OCI-LY1 (cell line): ENCODE measurements around the gene KRT40.

Experiments used
- H2AFZ ChIP-seq: fragments of 200-600 bp; sonication (generic), shearing (Covaris generic); 2 replicates; pipeline ENCODE4 v1.6.0; 2014; ENCODE audit warnings: antibody characterized with exemption, mild to moderate bottlenecking, low read length
- H3F3A ChIP-seq: fragments of 200-600 bp; sonication (generic), shearing (Covaris generic); 2 replicates; pipeline ENCODE4 v1.6.0; 2014; ENCODE audit warnings: mild to moderate bottlenecking, antibody characterized with exemption, low read length, moderate library complexity; ENCODE audit not compliant: insufficient read depth
- H3K27ac ChIP-seq: fragments of 200-600 bp; sonication (generic); 2 replicates; pipeline ENCODE4 v1.5.1; 2014; ENCODE audit warnings: low read length, mixed run types, mild to moderate bottlenecking, low read depth; ENCODE audit not compliant: poor library complexity, severe bottlenecking
- H3K27me3 ChIP-seq: fragments of 200-600 bp; sonication (generic); 2 replicates; pipeline ENCODE4 v1.6.0; 2014; ENCODE audit warnings: antibody characterized with exemption, mild to moderate bottlenecking, low read length, moderate library complexity; ENCODE audit not compliant: insufficient read depth
- H3K36me3 ChIP-seq: fragments of 200-600 bp; sonication (generic); 2 replicates; pipeline ENCODE4 v1.6.1; 2014; ENCODE audit warnings: mild to moderate bottlenecking, antibody characterized with exemption, low read length, moderate library complexity, mixed read lengths; ENCODE audit not compliant: insufficient read depth
- H3K4me1 ChIP-seq: fragments of 200-600 bp; sonication (generic); 2 replicates; pipeline ENCODE4 v1.5.1; 2014; ENCODE audit warnings: mild to moderate bottlenecking, low read length, moderate library complexity; ENCODE audit not compliant: insufficient read depth, severe bottlenecking
- H3K4me2 ChIP-seq: fragments of 200-600 bp; sonication (generic), shearing (Covaris generic); 2 replicates; pipeline ENCODE4 v1.6.1; 2014; ENCODE audit warnings: low read length
- H3K4me3 ChIP-seq: fragments of 200-600 bp; sonication (generic); 2 replicates; pipeline ENCODE4 v1.5.1; 2014; ENCODE audit warnings: low read length, low read depth, mild to moderate bottlenecking, mixed read lengths; ENCODE audit not compliant: poor library complexity, severe bottlenecking
- H3K79me2 ChIP-seq: fragments of 200-600 bp; shearing (Covaris generic); 2 replicates; pipeline ENCODE4 v1.6.1; 2016; ENCODE audit warnings: mixed run types, low read length, mixed read lengths; ENCODE audit not compliant: insufficient read depth
- H3K9ac ChIP-seq: fragments of 200-600 bp; sonication (generic), shearing (Covaris generic); 2 replicates; pipeline ENCODE4 v1.6.1; 2014; ENCODE audit warnings: mild to moderate bottlenecking, low read length, mixed read lengths
- H3K9me2 ChIP-seq: fragments of 200-600 bp; sonication (generic), shearing (Covaris generic); 2 replicates; pipeline ENCODE4 v1.6.1; 2014; ENCODE audit warnings: low read depth, mild to moderate bottlenecking, low read length, mixed read lengths
- H3K9me3 ChIP-seq: fragments of 200-600 bp; shearing (Covaris generic); 2 replicates; pipeline ENCODE4 v1.6.1; 2014; ENCODE audit warnings: low read length, mixed read lengths
- H4K20me1 ChIP-seq: fragments of 200-600 bp; sonication (generic), shearing (Covaris generic); 2 replicates; pipeline ENCODE4 v1.6.0; 2016; ENCODE audit warnings: mild to moderate bottlenecking, low read length; ENCODE audit not compliant: insufficient read depth
- EZH2 ChIP-seq: fragments of 200-600 bp; sonication (generic), shearing (Covaris generic); IDR thresholded peaks from 2 replicates; pipeline ENCODE4 v1.8.0; 2017; ENCODE audit warnings: borderline replicate concordance, mixed run types, mild to moderate bottlenecking, antibody characterized with exemption, low read length, moderate library complexity, mixed read lengths
- TF ChIP-seq, protein P1 (sequence below): fragments of 200-600 bp; sonication (generic), shearing (Covaris generic); IDR thresholded peaks from 2 replicates; pipeline ENCODE4 v1.5.1; 2017; ENCODE audit warnings: mild to moderate bottlenecking, antibody characterized with exemption, low read length, moderate library complexity, mixed read lengths

Gene KRT40

DNA sequence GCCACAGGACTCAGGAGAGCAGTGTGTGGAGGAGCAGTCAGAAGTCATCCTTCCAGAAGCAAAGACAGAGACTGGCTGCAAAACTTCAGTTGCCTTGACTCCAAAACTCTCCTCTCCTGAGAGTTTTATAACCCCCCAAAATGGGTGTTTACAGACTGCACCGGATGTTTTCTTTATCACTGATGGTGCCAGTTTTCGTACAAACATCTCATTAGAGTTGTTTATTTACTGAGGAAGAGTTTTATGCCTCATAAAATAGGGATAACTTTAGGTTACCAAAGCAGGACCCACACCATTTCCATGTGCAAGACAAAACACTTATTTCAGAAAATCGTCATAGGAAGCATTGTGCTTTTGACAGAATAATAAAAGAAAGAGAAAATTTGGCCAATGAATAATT, at the start of gene KRT40:
Gene KRT40, minus strand, starts transcription at position 101 of the 400 bp plus-strand sequence. Its CDS starts 53 bp downstream, at position 48.
- no peak within 1 kb of the TSS for H3K9ac ChIP-seq
- H3K4me1 ChIP-seq, result no peaks in the 10 kb centered on the region
- no peak within 1 kb of the TSS for H3K27ac ChIP-seq
- H2AFZ ChIP-seq, result no peak within 1 kb of the TSS
- no peaks in the 10 kb centered on the region for H3K27me3 ChIP-seq
- H3F3A ChIP-seq, result no peaks in the 10 kb centered on the region
- no peaks in the 10 kb centered on the region for H3K79me2 ChIP-seq
- H3K9me2 ChIP-seq, result no peaks in the 10 kb centered on the region
- H3K9me3 ChIP-seq, result no peaks in the 10 kb centered on the region
- no peaks in the 10 kb centered on the region for H3K36me3 ChIP-seq
- no peak within 1 kb of the TSS for H3K4me2 ChIP-seq
- no peak within 1 kb of the TSS for H3K4me3 ChIP-seq
- H4K20me1 ChIP-seq, result no peaks in the 10 kb centered on the region
- TF ChIP-seq, protein P1, sequence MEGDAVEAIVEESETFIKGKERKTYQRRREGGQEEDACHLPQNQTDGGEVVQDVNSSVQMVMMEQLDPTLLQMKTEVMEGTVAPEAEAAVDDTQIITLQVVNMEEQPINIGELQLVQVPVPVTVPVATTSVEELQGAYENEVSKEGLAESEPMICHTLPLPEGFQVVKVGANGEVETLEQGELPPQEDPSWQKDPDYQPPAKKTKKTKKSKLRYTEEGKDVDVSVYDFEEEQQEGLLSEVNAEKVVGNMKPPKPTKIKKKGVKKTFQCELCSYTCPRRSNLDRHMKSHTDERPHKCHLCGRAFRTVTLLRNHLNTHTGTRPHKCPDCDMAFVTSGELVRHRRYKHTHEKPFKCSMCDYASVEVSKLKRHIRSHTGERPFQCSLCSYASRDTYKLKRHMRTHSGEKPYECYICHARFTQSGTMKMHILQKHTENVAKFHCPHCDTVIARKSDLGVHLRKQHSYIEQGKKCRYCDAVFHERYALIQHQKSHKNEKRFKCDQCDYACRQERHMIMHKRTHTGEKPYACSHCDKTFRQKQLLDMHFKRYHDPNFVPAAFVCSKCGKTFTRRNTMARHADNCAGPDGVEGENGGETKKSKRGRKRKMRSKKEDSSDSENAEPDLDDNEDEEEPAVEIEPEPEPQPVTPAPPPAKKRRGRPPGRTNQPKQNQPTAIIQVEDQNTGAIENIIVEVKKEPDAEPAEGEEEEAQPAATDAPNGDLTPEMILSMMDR, result no peak
- no peak for TF ChIP-seq EZH2

DNA sequence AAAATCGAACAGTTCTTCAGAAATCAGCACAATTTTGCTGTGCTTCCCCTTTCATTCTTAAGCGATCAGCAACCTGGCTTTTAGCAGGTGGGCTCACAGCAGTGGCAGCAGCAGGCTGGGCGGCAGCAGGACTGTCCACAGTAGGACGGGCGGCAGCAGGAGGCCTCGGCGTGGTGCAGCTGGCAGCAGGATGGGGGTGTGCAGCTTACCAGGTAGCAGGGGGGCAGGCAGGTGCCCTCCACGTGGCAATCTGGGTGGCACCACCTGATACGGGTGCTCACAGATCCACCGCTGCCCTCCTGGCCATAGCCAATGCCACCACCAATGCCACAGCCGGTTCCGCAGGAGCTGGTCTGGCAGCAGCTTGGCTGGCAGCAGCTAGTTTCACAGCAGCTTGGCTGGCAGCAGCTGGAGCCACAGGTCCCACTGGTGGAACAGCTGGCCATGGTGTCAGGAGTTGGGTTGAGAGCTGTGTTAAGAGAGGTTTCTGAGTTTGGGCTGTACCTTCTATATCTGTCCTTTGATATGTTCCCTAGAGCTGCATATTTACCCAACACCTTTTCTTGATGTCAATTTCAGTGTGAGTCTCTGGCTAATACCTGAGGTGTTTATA, 45.6 kb upstream of the KRT40 start, which contains the start of gene KRTAP1-4:
Gene KRTAP1-4, minus strand, starts transcription at position 563 of the 613 bp plus-strand sequence. Its CDS starts 117 bp downstream, at position 446.
- Histone ChIP-seq H2AFZ (no peak within 1 kb of the TSS), H3F3A (no peaks in the 10 kb centered on the region), H3K36me3 (no peaks in the 10 kb centered on the region), H3K9ac (no peak within 1 kb of the TSS), H3K9me3 (no peaks in the 10 kb centered on the region), H3K4me2 (no peak within 1 kb of the TSS), H3K4me3 (no peak within 1 kb of the TSS), H3K4me1 (no peaks in the 10 kb centered on the region), H3K27me3 (no peaks in the 10 kb centered on the region), H3K27ac (no peak within 1 kb of the TSS), H3K79me2 (no peaks in the 10 kb centered on the region), H4K20me1 (no peaks in the 10 kb centered on the region), H3K9me2 (no peaks in the 10 kb centered on the region)
- TF ChIP-seq, protein P1, result no peak
- TF ChIP-seq EZH2, result no peak

DNA sequence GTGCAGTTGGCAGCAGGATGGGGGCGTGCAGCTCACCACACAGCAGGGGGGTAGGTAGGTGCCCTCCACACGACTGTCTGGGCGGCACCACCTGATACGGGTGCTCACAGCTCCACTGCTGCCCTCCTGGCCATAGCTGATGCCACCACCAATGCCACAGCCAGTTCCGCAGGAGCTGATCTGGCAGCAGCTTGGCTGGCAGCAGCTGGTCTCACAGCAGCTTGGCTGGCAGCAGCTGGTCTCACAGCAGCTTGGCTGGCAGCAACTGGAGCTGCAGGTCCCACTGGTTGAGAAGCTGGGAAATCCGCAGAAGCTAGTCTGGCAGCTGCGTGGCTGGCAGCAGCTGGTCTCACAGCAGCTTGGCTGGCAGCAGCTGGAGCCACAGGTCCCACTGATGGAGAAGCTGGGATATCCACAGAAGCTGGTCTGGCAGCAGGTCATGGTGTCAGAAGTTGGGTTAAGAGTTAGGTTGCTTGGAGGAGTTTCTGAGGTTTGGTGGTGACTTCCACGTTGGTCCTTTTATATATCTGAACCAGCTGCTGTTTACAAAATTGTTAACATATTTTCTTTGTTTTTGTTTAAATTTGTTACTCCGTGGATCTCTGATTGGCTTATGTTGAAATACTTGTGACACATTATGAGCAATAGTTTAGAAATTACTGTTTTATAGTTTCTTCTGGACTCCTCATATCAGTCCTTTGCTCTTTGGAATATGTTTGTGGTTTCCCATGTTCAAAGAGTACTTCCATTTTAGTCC, 42.8 kb upstream of the KRT40 start, which contains the start of gene KRTAP1-5:
Gene KRTAP1-5, minus strand, starts transcription at position 494 of the 757 bp plus-strand sequence. Its CDS starts 53 bp downstream, at position 441.
- Histone ChIP-seq H3K36me3 (no peaks in the 10 kb centered on the region), H3K4me2 (no peak within 1 kb of the TSS), H3F3A (no peaks in the 10 kb centered on the region), H3K9ac (no peak within 1 kb of the TSS), H3K9me2 (no peaks in the 10 kb centered on the region), H2AFZ (no peak within 1 kb of the TSS), H3K27ac (no peak within 1 kb of the TSS), H3K4me1 (no peaks in the 10 kb centered on the region), H3K79me2 (no peaks in the 10 kb centered on the region), H3K4me3 (no peak within 1 kb of the TSS), H3K27me3 (no peaks in the 10 kb centered on the region), H3K9me3 (no peaks in the 10 kb centered on the region), H4K20me1 (no peaks in the 10 kb centered on the region)
- TF ChIP-seq, protein P1, result no peak
- TF ChIP-seq EZH2, result no peak
